Stomach (tissue), 9 donors: ENCODE data around the gene RGL2. TPM values are rescaled to one million over a fixed set of nuclear protein-coding genes. Genes with fewer than 3 reads are reported as not detected.
"Not testable (repeated sequence)": the region's sequence is repeated elsewhere in the genome, so short reads cannot be mapped to it uniquely, and the experiment has no call there.

Source experiments
- DNase-seq, 2 donors: peaks; one replicate each; pipeline versions ENCODE4 v3.0.0 to v3.0.0-alpha.2; 2013 to 2019
- H3K27ac ChIP-seq, 5 donors: fragments of 200-600 bp in 4 of 5; sonication (generic) in 4 of 5; one replicate each; pipeline ENCODE4 v1.5.1; 2013 to 2019; ENCODE audit warnings: mild to moderate bottlenecking in 1 of 5, moderate library complexity in 1 of 5
- H3K27me3 ChIP-seq, 3 donors: fragments of 200-600 bp; sonication (generic); one replicate each; pipeline ENCODE4 v1.5.1; 2017 to 2019; ENCODE audit warnings: mixed run types in 1 of 3
- H3K36me3 ChIP-seq, 4 donors: fragments of 200-600 bp; sonication (generic); 1 replicate in 3 of 4; 2 replicates in 1 of 4; pipeline ENCODE4 v1.5.1; 2016 to 2019
- H3K4me1 ChIP-seq, 4 donors: fragments of 200-600 bp; sonication (generic); one replicate each; pipeline ENCODE4 v1.5.1; 2016 to 2019
- H3K4me3 ChIP-seq, 4 donors: fragments of 200-600 bp; sonication (generic) in 3 of 4; one replicate each; pipeline ENCODE4 v1.5.1; 2016 to 2019; ENCODE audit warnings: mild to moderate bottlenecking in 1 of 4
- H3K9me3 ChIP-seq, 4 donors: fragments of 200-600 bp; sonication (generic); one replicate each; pipeline ENCODE4 v1.5.1; 2016 to 2019
- CTCF ChIP-seq, 7 experiments: fragments of 450-650 bp in 4 of 7; fragments of 200-600 bp in 3 of 7; sonication (generic) in 3 of 7; IDR thresholded peaks; one replicate each; pipeline ENCODE4 v1.5.1; 2016 to 2019; ENCODE audit warnings: antibody characterized with exemption in 7 of 7, control low read depth in 2 of 7, mild to moderate bottlenecking in 1 of 7
- EP300 ChIP-seq: sonication (generic); formaldehyde crosslinking; IDR thresholded peaks from one replicate; pipeline ENCODE4 v1.6.1; 2017; ENCODE audit warnings: antibody characterized with exemption
- POLR2A ChIP-seq, 4 donors: fragments of 450-650 bp; IDR thresholded peaks; one replicate each; pipeline ENCODE4 v1.6.1; 2016; ENCODE audit warnings: antibody characterized with exemption in 4 of 4, control low read depth in 2 of 4, mild to moderate bottlenecking in 1 of 4, moderate library complexity in 1 of 4
- POLR2AphosphoS5 ChIP-seq, 3 donors: sonication (generic); formaldehyde crosslinking; IDR thresholded peaks; one replicate each; pipeline ENCODE4 v1.6.1; 2016; ENCODE audit warnings: antibody characterized with exemption in 3 of 3
- WGBS, 5 donors: extraction: QIAGEN DNeasy Blood & Tissue Kit in 3 of 5; methylation state at CpG; one replicate each; pipeline versions ENCODE4 v1.1.5 to v1.1.7; 2013 to 2018; 5-methylcytosine and 5-hydroxymethylcytosine counted together
- intact Hi-C: fragments of 100-400 bp; cut with DNase I; formaldehyde crosslinking; loops from one replicate; pipeline ENCODE4 v1.15.1; 2023; ENCODE audit warnings: low total_unique reads
- polyA plus RNA-seq, 3 donors: library from polyadenylated mRNA; stranded (reverse); fragments of 200-250 nt; gene quantifications; one replicate each; pipeline ENCODE4 v1.2.3, GENCODE V29; 2013
- total RNA-seq, 5 donors: library from RNA; depleted of rRNA; stranded (reverse); fragments of >200 nt; gene quantifications; one replicate each; pipeline versions ENCODE4 v1.1.0 to v1.2.3, GENCODE V29; 2014 to 2016
- donor health status: healthy with polysubstance abuse.
- donor health status: Bipolar disorder and iron deficiency.
- donor health status: healthy.

The RGL2 gene
- total and polyA plus RNA-seq, 8 donors = 10.4 to 112 (median 48.5) TPM

GRCh38 chr6:33276864-33277662, 21.7 kb downstream of the RGL2 start, which contains the start of gene B3GALT4:
TSS of gene B3GALT4 (plus strand) at chr6:33277123. CDS start at chr6:33277420, 297 bp downstream.
- Histone ChIP-seq H3K27me3 (no peaks in the 10 kb centered on the region), H3K4me1 (peaks cover 58 to 81% (median 75%) of the 10 kb centered on the region in 4 donors), H3K36me3 (peaks cover 45 to 74% (median 72%) of the 10 kb centered on the region in 4 donors), H3K27ac (peak within 1 kb of the TSS; percentile 91 to 97 (median 95)), H3K9me3 (no peaks in the 10 kb centered on the region), H3K4me3 (peak within 1 kb of the TSS; percentile 70 to 79 (median 74))
- WGBS, 5 donors = 0 to 1% (median 0%) methylated on average over 52 to 80 of the region's 80 CpGs
- TF ChIP-seq POLR2A (IDR thresholded peaks at IDR 0.05) (no peak), CTCF (IDR thresholded peaks at IDR 0.05) (peak in 5 of 7 experiments; percentile 21 to 68 (median 34)), POLR2AphosphoS5 (IDR thresholded peaks at IDR 0.05) (peak in 2 of 3 donors; percentile 77 to 90), EP300 (no peak)
- peak; percentile 84 to 95 for DNase-seq
- intact Hi-C loops = no loop called here

- Histone ChIP-seq H3K4me3 (peak overlapping the region; percentile 70 to 79 (median 74)), H3K27ac (peak overlapping the region; percentile 91 to 97 (median 95)), H3K4me1 (peaks cover 58 to 81% (median 76%) of the 10 kb centered on the region in 4 donors), H3K27me3 (no peaks in the 10 kb centered on the region), H3K36me3 (peaks cover 45 to 69% (median 67%) of the 10 kb centered on the region in 4 donors), H3K9me3 (no peaks in the 10 kb centered on the region)
- DNase-seq = no peak
- intact Hi-C loops = no loop called here
- TF ChIP-seq CTCF (IDR thresholded peaks at IDR 0.05) = no peak
- no peak for TF ChIP-seq POLR2A (IDR thresholded peaks at IDR 0.05)
- TF ChIP-seq POLR2AphosphoS5 (IDR thresholded peaks at IDR 0.05) = no peak
These were observed 22.2 kb downstream of the RGL2 start for GRCh38 chr6:33276581-33276863.

GRCh38 chr6:33275795-33276580, 22.8 kb downstream of the RGL2 start:
- H3K9me3 ChIP-seq, intact Hi-C loops, H3K27me3 ChIP-seq: not testable (repeated sequence)
- Histone ChIP-seq H3K4me3 (peak overlapping the region in 3 of 4 donors; percentile 70 to 77 (median 72)), H3K27ac (peak overlapping the region; percentile 91 to 97 (median 95)), H3K4me1 (peaks cover 58 to 84% (median 78%) of the 10 kb centered on the region in 4 donors), H3K36me3 (peaks cover 43 to 64% (median 62%) of the 10 kb centered on the region in 4 donors)
- DNase-seq = peak in 1 of 2 donors; percentile 9
- 52 to 74% (median 60%) methylated on average over 16 of the region's 16 CpGs for whole genome bisulfite sequencing, 5 donors

GRCh38 chr6:33273924-33274902, 24.5 kb downstream of the RGL2 start:
- 36 to 46% (median 43%) methylated on average over 14 of the region's 14 CpGs for WGBS, 5 donors
- peak overlapping the region in 3 of 4 donors; percentile 9 to 77 (median 77) for H3K4me3 ChIP-seq
- peaks cover 58 to 84% (median 84%) of the 10 kb centered on the region in 4 donors for H3K4me1 ChIP-seq
- TF ChIP-seq CTCF (IDR thresholded peaks at IDR 0.05) = no peak
- TF ChIP-seq POLR2AphosphoS5 (IDR thresholded peaks at IDR 0.05) = no peak
- TF ChIP-seq EP300 = no peak
- TF ChIP-seq POLR2A (IDR thresholded peaks at IDR 0.05) = no peak
- no peaks in the 10 kb centered on the region for H3K9me3 ChIP-seq
- intact Hi-C loops = no loop called here
- DNase-seq = peak in 1 of 2 donors; percentile 3
- H3K27ac ChIP-seq = peak overlapping the region; percentile 3 to 95 (median 45)
- no peaks in the 10 kb centered on the region for H3K27me3 ChIP-seq
- H3K36me3 ChIP-seq = peaks cover 39 to 51% (median 48%) of the 10 kb centered on the region in 4 donors
